CD14-positive monocyte (primary cell): Measurements from ENCODE around the gene TGM2. TPM values are rescaled to one million over a fixed set of nuclear protein-coding genes. Genes with fewer than 3 reads are reported as not detected.

ENCODE experiments used
- DNase-seq, 3 donors: peaks; one replicate each; pipeline ENCODE4 v3.0.0-alpha.2; 2011 to 2022
- H2AFZ ChIP-seq: 2 replicates; pipeline ENCODE4 v1.6.0; 2012; ENCODE audit warnings: mild to moderate bottlenecking, low read depth, low read length, inconsistent platforms; ENCODE audit not compliant: insufficient read depth, poor library complexity, severe bottlenecking
- H3K27ac ChIP-seq, 2 donors: 1 replicate in 1 of 2; 2 replicates in 1 of 2; pipeline ENCODE4 v1.5.1; 2012 to 2013; ENCODE audit warnings: low read length in 2 of 2, control low read depth in 1 of 2, inconsistent platforms in 1 of 2, low read depth in 1 of 2, mild to moderate bottlenecking in 1 of 2
- H3K27me3 ChIP-seq, 2 donors: one replicate each; pipeline versions ENCODE4 v1.6.0 to v1.6.1; 2011 to 2013; ENCODE audit warnings: low read length in 2 of 2; ENCODE audit not compliant: control insufficient read depth in 2 of 2, insufficient read depth in 2 of 2
- H3K36me3 ChIP-seq, 2 donors: replicated peaks in 1 of 2; 1 replicate in 1 of 2; 2 replicates in 1 of 2; pipeline versions ENCODE4 v1.5.1 to v1.6.1; 2012 to 2013; ENCODE audit warnings: low read length in 2 of 2, control low read depth in 1 of 2, inconsistent platforms in 1 of 2, mild to moderate bottlenecking in 1 of 2; ENCODE audit not compliant: insufficient read depth in 2 of 2, control insufficient read depth in 1 of 2
- H3K4me1 ChIP-seq, 2 donors: 1 replicate in 1 of 2; 2 replicates in 1 of 2; pipeline versions ENCODE4 v1.5.1 to v1.6.1; 2012 to 2013; ENCODE audit warnings: low read length in 2 of 2, control low read depth in 1 of 2, inconsistent platforms in 1 of 2, mild to moderate bottlenecking in 1 of 2, moderate library complexity in 1 of 2; ENCODE audit not compliant: insufficient read depth in 2 of 2, control insufficient read depth in 1 of 2
- H3K4me2 ChIP-seq: replicated peaks from 2 replicates; pipeline ENCODE3; 2012; ENCODE audit warnings: low read length, moderate library complexity, mild to moderate bottlenecking; ENCODE audit not compliant: poor library complexity, severe bottlenecking; ENCODE audit errors: extremely low read depth
- H3K4me3 ChIP-seq, 3 experiments: fragments of 200-600 bp in 1 of 3; sonication (generic) in 1 of 3; replicated peaks in 1 of 3; 1 replicate in 2 of 3; 2 replicates in 1 of 3; pipeline ENCODE4 v1.5.1; 2011 to 2013; ENCODE audit warnings: low read length in 3 of 3, mild to moderate bottlenecking in 3 of 3, control low read depth in 2 of 3, low read depth in 2 of 3, inconsistent platforms in 1 of 3, moderate library complexity in 1 of 3
- H3K79me2 ChIP-seq: 2 replicates; pipeline ENCODE4 v1.6.0; 2012; ENCODE audit warnings: mild to moderate bottlenecking, control low read depth, inconsistent platforms, low read length, moderate library complexity; ENCODE audit not compliant: insufficient read depth
- H3K9ac ChIP-seq: 2 replicates; pipeline ENCODE4 v1.6.0; 2017; ENCODE audit warnings: low read length, mild to moderate bottlenecking; ENCODE audit not compliant: insufficient read depth, poor library complexity, severe bottlenecking
- H3K9me3 ChIP-seq, 2 donors: replicated peaks in 1 of 2; 1 replicate in 1 of 2; 2 replicates in 1 of 2; pipeline versions ENCODE4 v1.5.1 to v1.6.1; 2012 to 2013; ENCODE audit warnings: low read length in 2 of 2, control low read depth in 1 of 2; ENCODE audit not compliant: control insufficient read depth in 1 of 2, insufficient read depth in 1 of 2
- H4K20me1 ChIP-seq: 2 replicates; pipeline ENCODE4 v1.6.0; 2012; ENCODE audit warnings: mild to moderate bottlenecking, low read length, control low read depth, moderate library complexity; ENCODE audit not compliant: insufficient read depth
- H3K27ac Mint-ChIP-seq, 7 donors: one replicate each; pipeline ENCODE4 v1.8.0; 2020; ENCODE audit warnings: mild to moderate bottlenecking in 7 of 7, mixed read lengths in 7 of 7, moderate library complexity in 6 of 7, inconsistent platforms in 2 of 7
- H3K27me3 Mint-ChIP-seq, 3 donors: one replicate each; pipeline ENCODE4 v1.8.0; 2021 to 2022; ENCODE audit warnings: low read depth in 3 of 3, mild to moderate bottlenecking in 3 of 3, mixed read lengths in 3 of 3, moderate library complexity in 3 of 3, inconsistent platforms in 1 of 3
- H3K36me3 Mint-ChIP-seq, 2 donors: one replicate each; pipeline ENCODE4 v1.8.0; 2020; ENCODE audit warnings: mixed read lengths in 2 of 2, inconsistent platforms in 1 of 2, mild to moderate bottlenecking in 1 of 2
- H3K4me1 Mint-ChIP-seq: one replicate; pipeline ENCODE4 v1.8.0; 2020; ENCODE audit warnings: mild to moderate bottlenecking, mixed read lengths
- H3K4me3 Mint-ChIP-seq, 2 donors: one replicate each; pipeline ENCODE4 v1.8.0; 2020; ENCODE audit warnings: mild to moderate bottlenecking in 2 of 2, mixed read lengths in 2 of 2, moderate library complexity in 1 of 2
- H3K9me3 Mint-ChIP-seq, 7 donors: one replicate each; pipeline ENCODE4 v1.8.0; 2020 to 2022; ENCODE audit warnings: mixed read lengths in 7 of 7, mild to moderate bottlenecking in 6 of 7, moderate library complexity in 6 of 7, inconsistent platforms in 2 of 7
- whole genome bisulfite sequencing: methylation state at CpG from one replicate; pipeline ENCODE4 v1.1.5; 2013; ENCODE audit warnings: missing lambda C conversion rate; ENCODE audit not compliant: insufficient coverage; 5-methylcytosine and 5-hydroxymethylcytosine counted together
- intact Hi-C, 2 donors: fragments of 100-400 bp; cut with micrococcal nuclease; formaldehyde crosslinking; loops; one replicate each; pipeline versions ENCODE4 v1.15.0 to v1.15.1; 2023
- polyA plus RNA-seq, 3 donors: library from polyadenylated mRNA; depleted of rRNA in 1 of 3; unstranded in 2 of 3; stranded (reverse) in 1 of 3; fragments of 300-500 nt in 2 of 3; fragments of >200 nt in 1 of 3; fragmentation: Illumina TruSeq in 2 of 3; gene quantifications; 1 replicate in 2 of 3; 2 replicates in 1 of 3; pipeline ENCODE4 v1.2.3, GENCODE V29; 2012 to 2021
- TF ChIP-seq, protein P1 (sequence below): fragments of 200-600 bp; IDR thresholded peaks from one replicate; pipeline ENCODE4 v1.8.0; 2022; ENCODE audit warnings: antibody characterized with exemption, mild to moderate bottlenecking

Gene TGM2
- polyA plus RNA-seq, 3 donors = 0.47 to 1.7 (median 1.6) TPM

DNA sequence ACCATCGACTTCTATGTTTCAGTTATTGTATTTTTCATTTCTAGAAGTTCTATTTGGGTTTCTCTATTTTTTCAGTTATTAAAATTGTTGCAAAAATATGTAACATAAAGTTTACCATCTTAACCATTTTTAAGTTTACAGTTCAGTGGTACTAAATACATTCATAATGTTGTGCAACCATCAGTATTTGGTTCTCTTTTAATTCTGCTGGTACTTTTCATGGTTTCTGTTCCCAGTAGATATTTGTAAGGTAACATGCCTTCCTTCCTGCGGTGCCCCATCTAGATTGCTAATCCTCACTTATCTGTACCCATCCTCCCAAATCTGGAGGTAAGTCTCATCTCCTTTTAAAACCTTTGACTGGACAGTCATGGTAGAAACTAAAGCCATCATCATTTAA lies 47.9 kb downstream of the TGM2 start:
- Histone ChIP-seq H3K4me2 (no peak overlapping the region), H3K27me3 (no peaks in the 10 kb centered on the region), H3K36me3 (no peaks in the 10 kb centered on the region), H3K9ac (no peak overlapping the region), H3K4me1 (peaks cover 13 to 18% of the 10 kb centered on the region in 2 donors), H3K79me2 (no peaks in the 10 kb centered on the region), H3K27ac (no peak overlapping the region), H4K20me1 (no peaks in the 10 kb centered on the region), H3K9me3 (no peaks in the 10 kb centered on the region), H2AFZ (no peak overlapping the region), H3K4me3 (no peak overlapping the region)
- H3K36me3 Mint-ChIP-seq = no peaks in the 10 kb centered on the region
- peak in 1 of 3 donors; percentile 26 for DNase-seq
- H3K27ac Mint-ChIP-seq = no peak overlapping the region
- no peaks in the 10 kb centered on the region for H3K27me3 Mint-ChIP-seq
- no peak overlapping the region for H3K4me3 Mint-ChIP-seq
- TF ChIP-seq, protein P1, sequence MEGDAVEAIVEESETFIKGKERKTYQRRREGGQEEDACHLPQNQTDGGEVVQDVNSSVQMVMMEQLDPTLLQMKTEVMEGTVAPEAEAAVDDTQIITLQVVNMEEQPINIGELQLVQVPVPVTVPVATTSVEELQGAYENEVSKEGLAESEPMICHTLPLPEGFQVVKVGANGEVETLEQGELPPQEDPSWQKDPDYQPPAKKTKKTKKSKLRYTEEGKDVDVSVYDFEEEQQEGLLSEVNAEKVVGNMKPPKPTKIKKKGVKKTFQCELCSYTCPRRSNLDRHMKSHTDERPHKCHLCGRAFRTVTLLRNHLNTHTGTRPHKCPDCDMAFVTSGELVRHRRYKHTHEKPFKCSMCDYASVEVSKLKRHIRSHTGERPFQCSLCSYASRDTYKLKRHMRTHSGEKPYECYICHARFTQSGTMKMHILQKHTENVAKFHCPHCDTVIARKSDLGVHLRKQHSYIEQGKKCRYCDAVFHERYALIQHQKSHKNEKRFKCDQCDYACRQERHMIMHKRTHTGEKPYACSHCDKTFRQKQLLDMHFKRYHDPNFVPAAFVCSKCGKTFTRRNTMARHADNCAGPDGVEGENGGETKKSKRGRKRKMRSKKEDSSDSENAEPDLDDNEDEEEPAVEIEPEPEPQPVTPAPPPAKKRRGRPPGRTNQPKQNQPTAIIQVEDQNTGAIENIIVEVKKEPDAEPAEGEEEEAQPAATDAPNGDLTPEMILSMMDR = no peak
- peaks cover 31% of the 10 kb centered on the region for H3K4me1 Mint-ChIP-seq
- intact Hi-C loops = no loop called here
- WGBS = no CpG with 5 or more reads among the region's 2 CpGs
- no peaks in the 10 kb centered on the region for H3K9me3 Mint-ChIP-seq

DNA sequence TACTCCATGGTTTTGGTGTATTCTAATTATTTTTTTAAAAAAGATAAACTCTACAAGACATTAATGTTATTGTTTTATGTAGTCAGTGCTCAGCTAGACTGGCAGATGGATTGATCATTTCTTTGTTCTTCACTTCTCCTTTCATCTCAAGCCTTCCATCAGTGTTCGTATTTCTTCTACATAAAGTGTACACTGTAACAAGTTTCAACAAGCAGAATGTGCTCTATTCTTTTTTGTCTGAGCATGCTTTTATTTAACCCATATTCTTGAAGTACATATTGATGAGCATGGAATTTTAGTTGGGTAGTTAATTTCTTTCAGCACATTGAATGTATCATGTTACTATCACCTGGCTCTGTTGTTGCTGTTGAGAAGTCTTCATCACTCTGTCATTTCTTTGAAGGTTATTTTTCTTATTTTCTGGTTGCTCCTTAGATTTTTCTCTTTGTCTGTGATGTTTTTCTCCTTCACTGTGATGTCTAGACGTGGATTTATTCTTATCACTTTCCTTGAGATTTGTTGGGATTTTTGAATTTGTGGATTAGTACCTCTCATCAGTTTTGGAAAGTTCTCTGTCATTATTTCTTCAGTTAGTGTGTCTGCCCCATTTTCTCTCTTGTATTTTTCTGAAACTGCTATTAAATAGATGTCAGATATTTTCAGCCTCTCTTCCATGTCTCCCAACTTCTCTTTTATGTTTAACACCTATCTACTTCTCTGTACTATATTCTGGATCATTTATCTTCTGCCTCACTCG lies 48.5 kb downstream of the TGM2 start:
- H4K20me1 ChIP-seq = no peaks in the 10 kb centered on the region
- no peaks in the 10 kb centered on the region for H3K9me3 ChIP-seq
- no peak overlapping the region for H3K27ac ChIP-seq
- no peak overlapping the region for H3K4me3 Mint-ChIP-seq
- TF ChIP-seq, protein P1 = no peak
- no peak overlapping the region for H3K9ac ChIP-seq
- H3K4me2 ChIP-seq = no peak overlapping the region
- intact Hi-C loops = no loop called here
- H3K27me3 Mint-ChIP-seq = no peaks in the 10 kb centered on the region
- H3K4me3 ChIP-seq = no peak overlapping the region
- H3K27ac Mint-ChIP-seq = peak overlapping the region in 1 of 7 donors; percentile 49
- H3K4me1 Mint-ChIP-seq = peaks cover 34% of the 10 kb centered on the region
- DNase-seq = no peak
- WGBS = no CpG with 5 or more reads among the region's 3 CpGs
- no peaks in the 10 kb centered on the region for H3K79me2 ChIP-seq
- no peaks in the 10 kb centered on the region for H3K36me3 Mint-ChIP-seq
- H2AFZ ChIP-seq = no peak overlapping the region
- no peaks in the 10 kb centered on the region for H3K9me3 Mint-ChIP-seq
- peaks cover 13 to 18% of the 10 kb centered on the region in 2 donors for H3K4me1 ChIP-seq
- H3K36me3 ChIP-seq = no peaks in the 10 kb centered on the region
- H3K27me3 ChIP-seq = no peaks in the 10 kb centered on the region
